Calu3 (cell line): ENCODE results near the gene SNAP25. TPM values are rescaled to one million over a fixed set of nuclear protein-coding genes. Genes with fewer than 3 reads are reported as not detected.

Experiments
- BruUV-seq: library from RNA; stranded (reverse); fragments of 400-500 nt; replicated peaks from 2 replicates; lab custom pipeline; 2021; lab: Mats Ljungman, UMichigan
- CTCF ChIA-PET: fragments of 300-600 bp; sonication (Branson Sonifier 250); formaldehyde crosslinking; loops from one replicate; lab custom pipeline; 2022; ENCODE audit warnings: antibody characterized with exemption; lab: Charles Lee
- DNase-seq: peaks from one replicate; pipeline ENCODE4 v3.0.0; 2022
- H3K27ac Mint-ChIP-seq: one replicate; pipeline ENCODE4 v1.8.0; 2022; ENCODE audit warnings: mixed read lengths; ENCODE audit not compliant: unreplicated experiment
- H3K27me3 Mint-ChIP-seq: one replicate; pipeline ENCODE4 v1.8.0; 2022; ENCODE audit warnings: mixed read lengths; ENCODE audit not compliant: unreplicated experiment
- H3K36me3 Mint-ChIP-seq: one replicate; pipeline ENCODE4 v1.8.0; 2022; ENCODE audit warnings: mild to moderate bottlenecking, moderate library complexity, mixed read lengths; ENCODE audit not compliant: insufficient read depth, unreplicated experiment
- H3K4me1 Mint-ChIP-seq: one replicate; pipeline ENCODE4 v1.8.0; 2022; ENCODE audit warnings: mild to moderate bottlenecking, low read depth, mixed read lengths; ENCODE audit not compliant: unreplicated experiment
- H3K4me3 Mint-ChIP-seq: one replicate; pipeline ENCODE4 v1.8.0; 2022; ENCODE audit warnings: mild to moderate bottlenecking, low read depth, moderate library complexity, mixed read lengths; ENCODE audit not compliant: unreplicated experiment
- H3K9me3 Mint-ChIP-seq: one replicate; pipeline ENCODE4 v1.8.0; 2022; ENCODE audit warnings: low read depth, mixed read lengths; ENCODE audit not compliant: unreplicated experiment
- CTCF ChIP-seq: fragments of 200-600 bp; IDR thresholded peaks from one replicate; pipeline ENCODE4 v1.8.0; 2022; ENCODE audit warnings: antibody characterized with exemption; ENCODE audit not compliant: unreplicated experiment
- intact Hi-C: fragments of 100-400 bp; cut with micrococcal nuclease; formaldehyde crosslinking; loops from one replicate; pipeline ENCODE4 v1.10.0; 2022; ENCODE audit not compliant: unreplicated experiment
- total RNA-seq: library from RNA; stranded (reverse); gene quantifications from 2 replicates; pipeline ENCODE4 v1.2.3, GENCODE V29; 2022

SNAP25 gene
- total RNA-seq, 1 experiment from 2014 or later, result 0.73 TPM

GRCh38 chr20:10321138-10321717 lies 102.6 kb downstream of the SNAP25 start:
- CTCF ChIA-PET, result no interaction called here
- BruUV-seq, result no TSS peak
- TF ChIP-seq CTCF, result no peak

DNA sequence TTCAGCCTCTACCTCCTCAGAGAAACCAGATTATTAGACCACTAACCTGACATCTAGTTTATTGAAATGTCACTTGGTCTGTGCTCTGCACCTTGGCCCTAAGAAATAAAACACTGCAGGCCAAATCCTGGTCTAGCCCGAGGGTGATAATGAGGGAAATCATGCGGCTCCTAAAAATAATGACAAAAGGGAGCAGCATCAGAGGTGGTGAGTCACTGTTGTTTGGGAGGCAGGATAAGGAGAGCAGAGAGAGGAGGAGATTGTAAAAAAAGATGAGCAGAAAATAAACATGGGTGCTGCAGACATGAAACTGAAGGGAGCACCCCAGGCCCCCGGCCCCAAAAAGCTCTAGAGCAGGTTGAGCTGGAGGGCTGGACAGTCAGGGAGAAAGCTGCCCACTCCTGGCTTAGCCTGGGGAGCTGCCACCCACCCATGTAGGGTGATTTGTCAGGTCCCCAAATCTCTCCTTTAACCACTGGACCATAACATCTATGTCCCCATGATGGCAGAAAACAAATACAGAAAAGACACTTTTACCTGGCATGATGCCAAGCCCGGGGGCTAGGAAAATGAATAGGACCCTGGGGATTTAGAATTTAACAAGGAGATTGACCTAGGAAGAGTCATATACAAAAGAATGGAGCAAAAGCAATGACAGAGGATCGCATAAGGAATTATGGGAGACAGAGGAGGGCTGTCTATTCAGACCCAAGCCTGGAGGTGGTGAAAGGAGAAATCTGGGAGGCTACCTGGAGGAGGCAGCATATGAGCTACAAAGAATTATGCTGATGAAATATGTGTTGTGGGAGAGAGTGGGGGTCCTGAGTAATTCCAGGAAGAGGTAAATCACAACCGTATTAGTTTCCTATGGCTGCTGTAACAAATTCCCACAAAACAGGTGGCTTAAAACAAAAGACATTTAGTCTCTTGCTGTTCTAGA lies 103.7 kb downstream of the SNAP25 start:
- TF ChIP-seq CTCF, result no peak
- CTCF ChIA-PET, result no interaction called here
- no peak for DNase-seq
- no peak overlapping the region for H3K27ac Mint-ChIP-seq
- peaks cover 3% of the 10 kb centered on the region for H3K9me3 Mint-ChIP-seq
- no peaks in the 10 kb centered on the region for H3K36me3 Mint-ChIP-seq
- no peak overlapping the region for H3K4me3 Mint-ChIP-seq
- H3K4me1 Mint-ChIP-seq, result peaks cover 11% of the 10 kb centered on the region
- intact Hi-C loops, result no loop called here
- peaks cover 16% of the 10 kb centered on the region for H3K27me3 Mint-ChIP-seq
- BruUV-seq, result no TSS peak

More at GRCh38 chr20:10321138-10321717, 102.6 kb downstream of the SNAP25 start:
- no peaks in the 10 kb centered on the region for H3K36me3 Mint-ChIP-seq
- no peak overlapping the region for H3K27ac Mint-ChIP-seq
- peaks cover 7% of the 10 kb centered on the region for H3K9me3 Mint-ChIP-seq
- no peak overlapping the region for H3K4me3 Mint-ChIP-seq
- H3K4me1 Mint-ChIP-seq, result no peaks in the 10 kb centered on the region
- DNase-seq, result no peak
- peaks cover 16% of the 10 kb centered on the region for H3K27me3 Mint-ChIP-seq
- intact Hi-C loops, result no loop called here

- Mint-ChIP-seq H3K9me3 (peaks cover 3% of the 10 kb centered on the region), H3K4me1 (peaks cover 11% of the 10 kb centered on the region), H3K27me3 (peaks cover 16% of the 10 kb centered on the region), H3K27ac (no peak overlapping the region), H3K36me3 (no peaks in the 10 kb centered on the region), H3K4me3 (no peak overlapping the region)
- no peak for TF ChIP-seq CTCF
- intact Hi-C loops, result no loop called here
- no peak for DNase-seq
- CTCF ChIA-PET, result no interaction called here
- BruUV-seq, result no TSS peak
Measured at GRCh38 chr20:10323729-10324128, 105.1 kb downstream of the SNAP25 start.

DNA sequence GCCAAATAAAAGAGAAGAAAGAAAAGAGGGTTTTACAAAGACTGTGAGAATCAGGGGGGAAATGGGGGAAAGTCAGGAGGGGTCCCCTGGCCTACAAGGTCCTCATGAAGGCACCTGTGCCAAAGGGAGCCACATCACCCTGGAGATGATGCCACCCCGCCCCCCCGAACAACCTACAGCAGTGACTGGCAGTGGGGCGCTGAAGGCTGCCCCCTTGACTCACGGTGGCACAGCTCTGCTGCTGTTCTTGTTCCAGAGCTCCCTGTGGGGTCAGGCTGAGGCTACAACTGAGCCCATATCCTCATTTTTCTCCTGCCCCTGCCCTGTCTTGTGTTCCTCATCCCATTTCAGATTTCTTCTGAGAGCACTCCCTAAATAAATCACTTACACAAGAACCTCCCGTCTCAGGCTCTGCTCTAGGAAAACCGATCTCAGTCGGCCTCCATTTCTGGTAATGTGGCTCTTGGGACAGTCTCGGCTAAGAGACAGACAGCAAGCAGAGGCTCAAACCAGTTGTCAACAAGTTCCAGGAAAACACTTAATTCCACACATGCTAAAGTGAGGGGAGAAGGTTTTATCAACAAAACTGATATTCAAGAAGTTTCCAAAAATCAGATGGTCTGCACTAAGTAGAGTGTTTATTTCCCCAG lies 105.7 kb downstream of the SNAP25 start:
- DNase-seq, result no peak
- H3K27ac Mint-ChIP-seq, result no peak overlapping the region
- peaks cover 3% of the 10 kb centered on the region for H3K9me3 Mint-ChIP-seq
- no peak overlapping the region for H3K4me3 Mint-ChIP-seq
- no TSS peak for BruUV-seq
- H3K36me3 Mint-ChIP-seq, result no peaks in the 10 kb centered on the region
- H3K4me1 Mint-ChIP-seq, result peaks cover 11% of the 10 kb centered on the region
- intact Hi-C loops, result no loop called here
- CTCF ChIA-PET, result no interaction called here
- peaks cover 13% of the 10 kb centered on the region for H3K27me3 Mint-ChIP-seq
- no peak for TF ChIP-seq CTCF
